Stimulated activated CD8-positive, alpha-beta memory T cell treated with anti-CD3 and anti-CD28 coated beads, Interleukin-7, amount 100 ng/mL, for 48 hours (primary cell): ENCODE results near the gene SAMD4A.
"Not testable (repeated sequence)": the region's sequence is repeated elsewhere in the genome, so short reads cannot be mapped to it uniquely, and the experiment has no call there.

Source experiments
- DNase-seq, 2 donors: peaks; one replicate each; pipeline ENCODE4 v3.0.0-alpha.2; 2020; ENCODE audit warnings: low read depth in 1 of 2; ENCODE audit errors: extremely low read depth in 1 of 2

The SAMD4A gene

DNA sequence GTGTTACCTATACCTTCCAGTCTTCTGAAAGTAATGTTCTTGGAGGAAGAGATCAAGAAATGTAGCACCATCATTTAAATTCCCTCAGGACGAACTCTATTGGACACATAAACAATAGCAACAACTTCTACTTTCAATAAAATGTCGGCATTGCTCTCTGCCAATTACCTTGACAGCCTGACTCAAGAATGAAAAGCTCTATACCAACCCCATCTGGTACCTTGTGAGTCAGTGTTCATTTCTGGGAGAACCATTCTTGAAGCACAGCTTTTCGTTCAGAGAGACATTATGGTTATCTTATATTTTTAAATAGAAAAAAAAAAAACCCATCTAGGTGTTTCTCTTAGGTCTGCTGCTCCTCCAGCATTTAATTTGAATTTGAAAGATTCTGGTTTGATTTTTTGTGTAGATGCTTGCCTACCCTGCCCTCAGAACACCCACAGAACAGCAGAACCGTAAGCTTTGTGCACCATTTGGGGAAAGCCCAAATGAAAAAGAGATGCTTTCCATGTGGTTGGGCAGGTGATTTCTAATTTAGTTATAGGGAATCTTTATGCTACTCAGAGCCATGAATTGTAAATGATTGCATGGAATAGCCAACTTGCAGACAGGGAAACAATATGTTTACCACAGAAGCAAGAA is 156.0 kb downstream of the SAMD4A start:
- no peak for DNase-seq

DNA sequence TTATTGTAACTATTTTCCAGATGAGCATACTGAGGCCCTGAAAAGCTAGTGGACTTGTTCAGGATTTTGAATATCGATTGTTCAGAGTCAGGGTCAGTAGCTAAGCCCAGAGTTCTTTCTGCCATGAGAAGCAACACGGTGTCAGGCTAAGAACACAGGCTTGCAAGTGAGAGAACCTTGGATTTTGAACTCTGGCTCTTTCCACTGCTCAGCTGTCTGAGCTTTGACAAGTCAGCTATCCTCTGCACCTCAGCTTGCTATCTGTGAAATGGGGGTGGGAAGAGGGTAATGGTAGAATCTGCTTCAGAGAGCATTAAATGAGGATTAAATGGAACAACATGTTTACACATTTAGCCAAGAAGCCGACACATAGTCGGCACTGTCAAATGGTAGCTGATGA is 157.2 kb downstream of the SAMD4A start:
- DNase-seq: no peak

DNA sequence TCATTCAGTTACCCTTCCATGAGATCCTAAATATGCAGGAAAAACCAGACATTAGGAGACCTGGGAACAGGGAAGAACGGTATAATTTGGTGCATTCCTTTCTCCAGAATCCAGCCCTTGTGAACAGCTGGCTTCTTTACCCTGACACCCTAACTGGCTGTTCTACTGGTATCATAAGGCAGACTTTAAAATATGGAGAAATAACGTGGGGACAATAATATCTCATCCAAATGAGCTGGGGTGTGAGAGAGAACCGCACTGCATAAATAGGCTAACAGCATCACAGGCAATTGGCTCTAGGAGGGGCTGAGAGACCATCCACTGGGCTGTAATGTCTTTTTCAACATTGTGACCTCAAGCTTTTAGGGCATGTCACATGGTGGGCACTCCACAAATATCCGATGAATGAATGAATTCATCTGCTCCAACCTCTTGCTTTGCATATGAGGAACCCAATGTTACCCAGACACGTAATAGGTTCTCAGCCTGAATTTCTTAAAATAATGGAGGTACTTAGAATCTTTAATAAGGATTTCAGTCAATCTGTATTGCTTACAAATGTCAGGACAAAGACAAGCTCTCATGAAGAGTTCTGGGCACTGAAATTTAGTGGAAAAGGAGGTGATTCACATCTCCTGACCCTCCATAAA is 157.9 kb downstream of the SAMD4A start:
- no peak for DNase-seq

DNA sequence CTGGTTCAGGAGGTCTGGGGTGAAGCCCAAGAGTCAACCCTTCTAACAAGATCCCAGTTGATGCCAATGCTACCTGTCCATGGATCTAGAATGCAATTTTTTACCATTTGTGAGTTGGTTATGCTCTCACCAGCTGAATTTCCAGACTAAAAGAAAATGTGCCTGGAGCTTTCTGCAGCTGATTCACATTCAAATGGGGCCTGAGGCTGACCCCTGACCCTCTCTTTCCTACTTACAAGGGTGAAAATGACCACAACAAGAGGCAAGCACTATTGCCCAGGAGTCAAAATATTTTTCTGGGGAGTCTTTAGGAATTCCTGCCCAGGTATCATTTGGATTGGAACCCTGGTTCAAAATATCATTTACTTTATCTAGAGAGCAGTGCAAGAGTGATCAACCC is 159.1 kb downstream of the SAMD4A start:
- DNase-seq: no peak

DNA sequence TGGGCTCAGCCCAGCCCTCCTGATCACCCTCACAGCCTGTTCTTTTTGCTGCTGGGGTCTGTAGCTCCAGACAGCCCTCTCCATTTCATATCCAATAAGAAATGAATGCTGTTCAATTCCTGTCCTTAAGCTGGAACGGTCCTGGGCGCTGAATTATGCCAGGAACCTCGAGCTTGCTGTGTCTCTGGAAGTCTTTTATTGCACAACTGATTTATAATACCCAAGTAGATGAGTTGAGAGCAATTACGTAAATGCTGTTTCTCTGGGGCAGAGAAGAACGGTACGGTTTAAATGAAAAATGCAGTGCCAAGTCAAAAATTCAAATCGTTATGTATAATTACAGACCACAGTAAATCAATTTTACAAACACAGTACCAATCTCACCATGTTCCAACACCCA is 161.0 kb downstream of the SAMD4A start:
- DNase-seq: no peak

DNA sequence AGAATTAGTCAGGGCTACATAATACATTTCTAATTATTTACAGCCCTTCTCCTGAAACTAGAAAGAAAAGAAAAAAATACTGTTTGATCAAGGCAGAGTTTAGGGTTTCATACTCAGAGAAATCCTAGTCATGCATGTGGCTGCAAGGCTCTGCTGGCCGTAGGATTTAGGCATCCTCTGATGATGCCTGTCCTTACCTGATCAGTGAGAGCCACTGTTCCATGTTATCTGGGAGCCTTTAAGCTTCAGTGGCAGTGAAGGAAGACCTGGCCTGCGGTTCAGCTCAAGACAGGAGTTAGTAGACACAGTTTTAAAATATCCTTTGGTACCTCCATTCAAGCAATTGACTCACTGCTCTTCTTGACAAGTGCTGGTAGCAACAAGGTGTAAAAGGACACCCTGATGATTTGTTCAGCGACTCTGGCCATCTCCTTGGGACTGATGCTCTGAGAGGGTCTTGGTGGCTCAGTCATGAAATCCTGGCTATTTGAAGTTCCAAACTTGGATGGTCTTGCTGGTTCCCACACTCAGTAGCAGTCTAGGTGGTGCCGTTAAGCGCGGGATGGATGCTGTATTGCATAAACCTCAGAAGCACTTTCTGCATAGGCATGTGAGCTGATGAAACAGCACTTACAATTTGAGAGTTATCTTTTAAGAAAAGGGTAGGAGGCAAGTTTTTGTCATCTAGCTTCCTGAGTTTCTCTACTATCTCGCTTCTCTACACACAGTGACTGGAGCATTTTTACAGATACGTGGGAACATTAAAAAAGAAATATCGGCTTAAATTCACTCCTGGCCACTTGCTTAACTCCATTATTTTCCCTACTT is 162.0 kb downstream of the SAMD4A start:
- no peak for DNase-seq

DNA sequence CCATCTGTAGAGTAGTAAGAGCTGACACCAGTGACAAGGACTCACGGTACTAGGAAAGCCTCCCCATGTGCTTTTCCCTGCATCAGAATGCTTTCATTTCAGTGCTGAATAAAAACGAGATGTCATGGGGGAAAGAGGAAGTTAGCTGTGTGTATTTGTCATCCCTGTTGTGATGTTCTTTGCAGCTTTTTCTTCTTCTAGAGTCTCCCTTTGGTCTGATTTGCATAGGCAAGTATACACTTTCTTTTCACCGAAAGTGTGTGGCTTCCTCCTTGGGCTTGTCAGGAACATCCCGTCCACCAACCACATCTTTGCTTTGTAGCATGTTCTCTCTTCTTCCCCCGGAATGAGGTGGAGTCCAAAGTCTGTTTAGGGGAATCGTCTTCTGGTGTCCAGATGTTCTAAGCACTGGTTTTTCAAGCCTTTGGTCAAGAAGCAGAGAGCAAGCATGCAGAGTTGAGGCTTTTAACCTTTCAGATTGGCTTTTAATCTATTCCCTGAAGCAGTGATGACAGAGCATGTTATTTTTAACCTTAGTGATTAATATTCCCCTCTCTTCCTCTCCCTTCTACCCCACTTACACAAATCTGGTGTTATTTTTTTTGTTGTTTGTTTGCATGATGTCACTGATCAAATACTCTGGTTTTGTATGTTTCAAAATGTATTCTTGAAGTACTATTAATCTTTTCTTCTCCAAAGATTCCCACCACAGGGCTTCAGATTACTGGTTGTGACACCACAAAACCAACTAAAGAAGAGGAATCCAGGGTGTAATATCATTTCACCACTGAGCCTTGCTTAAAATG is 163.4 kb downstream of the SAMD4A start:
- peak in 1 of 2 donors; percentile 29 for DNase-seq

DNA sequence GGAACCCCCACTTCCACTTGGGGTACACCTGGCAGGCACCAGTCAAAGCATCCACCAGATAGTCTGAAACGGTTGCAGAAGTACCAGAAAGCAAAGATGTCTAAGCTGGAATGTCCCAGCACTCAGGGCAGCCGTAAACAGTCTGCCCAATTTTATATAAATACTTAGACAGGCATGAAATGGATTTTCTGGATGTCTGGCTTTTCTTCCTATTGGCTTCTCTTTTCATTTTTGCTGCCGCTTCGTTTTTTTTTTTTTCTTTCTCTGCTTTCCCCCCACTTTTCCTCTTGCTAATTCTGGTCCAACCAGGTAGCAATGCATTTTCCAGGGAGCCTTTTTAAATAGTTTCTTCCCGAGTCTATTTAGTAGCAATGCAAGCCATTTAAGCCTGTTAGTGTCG is 168.0 kb downstream of the SAMD4A start:
- no peak for DNase-seq

DNA sequence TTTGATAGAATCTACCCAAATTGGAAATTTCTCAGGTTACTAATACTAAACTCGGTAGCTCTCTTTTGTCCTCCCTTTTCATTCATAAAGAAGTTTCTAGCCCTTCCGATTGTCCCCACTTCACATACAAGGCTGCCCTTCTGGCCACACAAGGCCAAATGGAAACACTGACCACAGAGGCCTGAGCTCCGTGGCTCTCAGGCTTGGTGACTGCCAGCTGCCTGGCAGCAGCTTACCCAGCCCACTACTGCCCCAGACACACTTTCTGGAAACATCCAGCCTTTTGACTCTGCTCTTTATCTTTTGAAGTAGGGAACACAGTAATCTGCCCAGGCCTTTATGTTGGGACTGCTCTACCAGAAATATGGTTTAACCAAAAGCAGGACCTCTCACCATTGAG is 168.5 kb downstream of the SAMD4A start:
- DNase-seq: no peak

DNA sequence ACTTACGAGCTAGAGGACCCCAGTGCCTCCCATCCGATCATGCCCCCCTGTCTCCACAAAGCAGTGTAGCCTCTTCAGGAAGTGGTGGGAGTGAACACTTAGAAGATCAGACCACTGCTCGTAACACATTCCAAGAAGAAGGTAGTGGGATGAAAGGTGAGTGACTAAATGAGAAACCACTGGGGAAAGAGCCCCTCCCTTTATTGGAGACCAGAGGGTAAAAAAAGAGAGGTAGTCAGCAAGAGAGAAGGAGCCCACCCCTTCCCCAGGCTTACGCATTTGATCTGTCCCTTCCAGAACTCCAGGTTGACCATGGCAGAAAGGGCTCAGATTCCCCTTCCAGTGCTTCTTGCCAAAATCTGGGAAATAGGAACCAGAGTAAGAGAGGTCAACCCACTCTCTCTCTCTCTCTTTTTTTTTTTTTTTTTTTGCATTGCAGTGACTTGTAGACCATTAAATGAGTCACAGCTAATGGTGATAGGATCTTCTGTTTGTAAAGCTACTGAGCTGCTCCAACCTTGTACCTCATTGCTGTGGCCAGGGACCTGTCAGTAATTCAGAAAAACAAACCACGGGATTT is 170.3 kb downstream of the SAMD4A start:
- DNase-seq: no peak

DNA sequence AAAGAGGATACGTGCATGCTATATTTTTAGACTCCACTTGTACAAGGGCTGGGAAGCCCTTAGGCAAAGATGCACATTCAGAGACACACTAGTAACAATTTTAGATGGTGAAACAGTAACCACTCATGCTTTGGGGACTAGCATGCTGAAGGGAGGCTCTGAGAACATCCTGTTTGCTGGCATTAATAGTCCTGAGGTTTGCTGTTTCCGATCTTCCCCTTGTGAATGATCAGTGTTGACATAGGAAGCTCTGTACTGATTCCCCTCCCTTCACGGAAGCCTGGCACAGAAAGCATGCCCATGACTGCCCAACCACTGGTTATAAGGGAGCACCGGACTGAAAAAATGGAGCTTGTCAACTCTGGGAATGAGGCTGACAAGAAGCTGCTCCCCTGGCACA is 171.1 kb downstream of the SAMD4A start:
- DNase-seq: no peak

DNA sequence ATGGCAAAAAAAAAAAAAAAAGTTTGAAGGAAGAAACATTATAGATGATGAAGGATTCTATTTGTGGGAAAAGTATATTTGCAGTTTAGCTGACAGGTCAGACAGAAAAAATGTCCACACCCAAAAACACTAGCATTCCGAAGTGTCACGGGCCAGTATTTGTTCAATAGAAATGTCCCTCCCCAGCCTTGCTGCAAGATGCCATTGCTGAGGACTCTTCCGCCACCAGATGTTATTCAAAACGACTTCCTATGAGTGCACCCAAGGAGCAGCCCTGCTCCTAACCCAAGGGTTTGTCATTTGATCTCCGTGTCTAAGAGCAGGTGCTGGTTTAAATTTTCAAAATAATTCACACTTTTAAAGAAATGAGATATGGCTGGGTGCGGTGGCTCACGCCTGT is 172.6 kb downstream of the SAMD4A start:
- no peak for DNase-seq

DNA sequence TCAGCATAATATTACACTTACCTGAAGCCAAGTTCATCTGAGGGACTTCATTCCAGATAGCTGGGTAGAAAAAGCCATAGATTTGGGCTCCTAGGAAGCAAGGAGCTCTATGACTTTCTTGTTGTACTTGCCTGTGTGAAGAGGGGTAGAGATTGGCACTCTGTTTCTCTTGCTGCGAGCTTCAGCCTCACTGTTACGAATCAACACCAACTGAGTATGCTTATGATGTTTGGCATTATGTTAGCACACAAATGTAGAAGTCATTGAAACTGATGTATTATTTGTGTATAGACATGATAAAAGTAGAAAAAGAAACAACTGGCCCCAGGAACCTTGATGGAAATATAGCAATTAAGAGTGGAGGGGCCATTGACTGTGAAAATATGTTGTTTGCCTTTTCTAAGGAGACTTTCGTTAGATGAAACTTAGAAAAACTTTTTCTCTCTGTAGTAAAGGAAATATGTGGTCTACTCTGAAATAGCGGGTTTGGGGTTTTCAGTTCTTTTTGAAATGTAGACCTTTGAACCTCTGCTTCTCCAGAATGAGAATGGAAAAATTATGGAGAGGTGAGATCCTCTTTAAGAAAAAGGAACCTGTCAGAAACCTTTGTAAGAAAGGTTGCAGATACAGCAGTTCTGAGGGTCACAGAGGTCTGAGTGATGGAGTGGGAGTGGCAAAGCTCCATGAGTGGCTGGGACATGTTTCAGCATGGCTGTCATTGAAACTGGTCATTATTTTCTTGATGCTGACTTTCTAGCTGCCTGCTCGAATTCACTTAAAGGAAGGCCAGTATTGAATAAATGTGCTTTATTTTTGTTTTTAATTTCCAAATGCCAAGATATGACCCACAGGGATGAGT is 175.8 kb downstream of the SAMD4A start:
- no peak for DNase-seq

DNA sequence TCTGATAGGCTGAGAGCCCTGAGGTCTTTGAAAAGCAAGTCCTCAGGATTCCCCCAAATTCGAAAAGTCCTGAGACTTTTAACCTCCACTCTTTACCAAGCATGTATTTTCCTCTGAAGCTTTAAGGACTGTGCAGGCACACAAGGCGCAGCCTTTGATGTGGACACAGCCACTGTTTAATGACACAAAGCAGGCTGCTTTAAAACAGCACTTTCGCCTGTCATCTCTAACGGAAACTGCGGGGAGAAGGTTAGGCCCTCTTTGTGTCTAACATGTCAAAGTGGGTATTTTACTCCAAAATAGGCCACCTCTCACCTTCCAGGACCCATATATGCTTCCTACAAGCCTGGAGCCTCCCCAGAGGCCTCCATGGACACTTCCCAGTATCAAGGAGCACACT is 176.5 kb downstream of the SAMD4A start:
- no peak for DNase-seq

DNA sequence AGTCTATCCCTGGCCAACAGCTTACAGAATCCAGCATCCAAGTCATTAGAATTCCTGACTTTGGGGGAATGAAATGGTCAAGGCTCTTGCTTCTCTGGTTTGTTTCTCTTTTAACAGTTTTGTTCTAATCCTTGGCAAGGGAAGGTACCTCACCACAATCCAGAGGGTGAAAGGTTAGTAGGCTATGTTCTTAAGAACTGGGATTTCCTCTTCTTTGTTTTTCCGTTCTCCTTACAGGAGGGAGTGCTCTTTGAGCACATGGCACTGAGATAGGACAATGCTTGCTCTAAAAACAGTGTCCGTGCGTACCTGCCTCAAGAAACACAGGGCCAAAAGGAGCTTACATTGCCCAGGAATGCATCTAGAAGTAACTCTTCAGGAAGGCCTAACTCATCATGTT is 179.1 kb downstream of the SAMD4A start:
- DNase-seq: no peak

DNA sequence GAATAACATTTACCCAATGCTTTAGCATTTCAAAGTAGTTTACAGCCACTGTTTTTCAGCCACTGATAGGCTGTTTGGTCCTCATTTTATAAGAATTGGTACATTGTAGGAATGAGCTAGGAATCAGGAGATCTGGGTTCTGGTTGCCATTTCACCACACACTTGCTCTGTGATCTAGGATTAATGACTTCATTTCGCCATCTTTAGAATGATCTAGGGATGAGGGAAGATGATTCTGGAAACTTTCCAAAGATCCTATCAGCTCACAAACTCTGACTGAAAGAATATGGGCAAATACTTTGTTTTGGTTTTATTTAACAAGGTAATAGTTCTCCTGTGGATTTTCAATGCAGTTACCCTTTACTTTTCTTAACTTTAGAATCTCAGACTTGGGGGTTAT is 180.7 kb downstream of the SAMD4A start:
- no peak for DNase-seq

DNA sequence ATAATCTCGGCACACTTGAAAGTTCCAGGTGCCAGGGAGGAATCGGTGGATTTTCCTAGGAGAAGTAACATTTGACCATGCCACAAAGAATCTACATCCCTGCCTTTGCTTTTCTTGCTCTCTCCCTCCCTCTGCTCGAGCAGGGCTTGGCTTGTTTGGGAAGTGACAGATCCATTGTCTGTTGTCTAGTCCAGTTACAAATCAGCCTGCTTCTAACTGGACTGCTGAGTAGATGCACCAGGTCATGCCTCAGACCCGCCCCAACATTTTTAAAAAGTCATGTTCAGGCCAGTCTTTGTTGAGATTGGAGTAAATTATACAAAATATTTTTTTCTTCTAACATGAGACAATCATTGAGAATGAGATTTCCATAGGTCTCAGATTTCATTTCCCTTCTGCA is 182.3 kb downstream of the SAMD4A start:
- no peak for DNase-seq

DNA sequence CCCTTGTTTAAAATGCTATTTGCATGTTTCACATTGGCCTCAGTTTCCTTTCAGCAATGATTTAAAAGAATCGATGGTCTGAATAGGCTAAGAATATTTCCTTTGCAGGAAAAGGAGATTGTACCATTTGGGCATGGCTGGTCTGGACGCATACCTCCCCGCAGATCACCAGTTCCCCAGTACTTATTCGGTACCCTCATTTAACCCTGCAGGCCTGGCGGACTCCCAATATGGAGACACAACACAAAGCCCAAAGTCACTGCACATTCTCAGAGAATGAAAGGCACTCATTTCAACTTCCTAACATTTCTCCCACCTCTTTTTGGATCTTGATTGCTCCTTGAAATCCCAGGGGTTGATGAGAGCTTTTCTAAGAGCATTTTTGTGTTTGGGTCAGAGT is 182.8 kb downstream of the SAMD4A start:
- no peak for DNase-seq

DNA sequence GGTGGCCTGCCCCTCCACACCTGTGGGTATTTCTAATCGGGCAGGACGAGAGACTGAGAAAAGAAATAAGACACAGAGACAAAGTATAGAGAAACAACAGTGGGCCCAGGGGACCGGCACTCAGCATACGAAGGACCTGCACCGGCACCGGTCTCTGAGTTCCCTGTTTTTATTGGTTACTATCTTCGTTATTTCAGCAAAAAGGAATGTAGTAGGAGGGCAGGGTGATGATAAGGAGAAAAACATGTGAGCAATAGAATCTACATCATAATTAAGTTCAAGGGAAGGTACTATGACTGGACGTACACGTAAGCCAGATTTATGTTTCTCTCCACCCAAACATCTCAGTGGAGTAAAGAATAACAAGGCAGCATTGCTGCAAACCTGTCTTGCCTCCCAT is 185.7 kb downstream of the SAMD4A start:
- DNase-seq: not testable (repeated sequence)

DNA sequence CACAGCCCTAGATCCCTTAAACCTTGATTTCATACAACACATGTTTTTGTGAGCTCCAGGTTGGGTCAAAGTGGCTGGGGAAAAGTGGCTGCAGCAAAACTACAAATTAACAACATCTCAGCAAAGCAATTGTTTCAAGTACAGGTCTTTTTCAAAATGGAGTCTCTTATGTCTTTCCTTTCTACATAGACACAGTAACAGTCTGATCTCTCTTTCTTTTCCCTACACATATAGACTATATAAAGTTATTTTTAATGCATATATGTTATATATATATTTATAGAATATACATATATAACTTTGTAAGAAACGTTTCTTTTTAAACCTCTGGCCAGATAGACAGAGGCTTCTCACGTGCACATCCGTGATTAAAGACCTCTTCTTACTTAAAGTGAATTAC is 186.5 kb downstream of the SAMD4A start:
- DNase-seq: not testable (repeated sequence)
